Stimulated activated CD4-positive, alpha-beta T cell treated with anti-CD3 and anti-CD28 coated beads, Interleukin-1b, Interleukin-23, amount 100 ng/mL, for 1 hour (primary cell): ENCODE data around the gene F12.
"Not testable (repeated sequence)": the region's sequence is repeated elsewhere in the genome, so short reads cannot be mapped to it uniquely, and the experiment has no call there.

Source experiments
- DNase-seq, 2 donors: peaks; one replicate each; pipeline ENCODE4 v3.0.0-alpha.2; 2020; ENCODE audit warnings: low read depth in 2 of 2

F12 gene

GRCh38 chr5:177388521-177389052, 20.8 kb downstream of the F12 start:
- no peak for DNase-seq

GRCh38 chr5:177387405-177387804, 22.0 kb downstream of the F12 start:
- no peak for DNase-seq

DNA sequence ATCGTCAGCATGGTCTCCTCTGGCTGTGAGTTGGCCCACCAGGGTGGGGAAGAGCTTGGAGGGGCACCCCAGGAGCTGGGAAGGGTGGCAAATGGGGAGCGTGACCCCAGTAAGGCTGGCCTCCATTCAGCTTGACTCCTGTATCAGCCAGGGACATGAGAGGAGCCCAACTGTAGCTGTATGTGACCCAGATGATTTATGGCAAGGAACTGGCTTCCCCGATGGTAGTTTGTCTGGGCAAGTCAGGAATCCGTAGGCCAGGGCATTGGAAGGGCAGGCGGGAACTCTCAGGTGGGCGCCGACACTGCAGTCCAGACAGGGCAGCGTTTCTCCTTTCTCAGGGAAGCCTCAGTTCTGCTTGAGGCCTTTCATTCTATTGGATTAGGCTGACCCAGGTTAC, 22.8 kb downstream of the F12 start:
- DNase-seq = no peak

DNA sequence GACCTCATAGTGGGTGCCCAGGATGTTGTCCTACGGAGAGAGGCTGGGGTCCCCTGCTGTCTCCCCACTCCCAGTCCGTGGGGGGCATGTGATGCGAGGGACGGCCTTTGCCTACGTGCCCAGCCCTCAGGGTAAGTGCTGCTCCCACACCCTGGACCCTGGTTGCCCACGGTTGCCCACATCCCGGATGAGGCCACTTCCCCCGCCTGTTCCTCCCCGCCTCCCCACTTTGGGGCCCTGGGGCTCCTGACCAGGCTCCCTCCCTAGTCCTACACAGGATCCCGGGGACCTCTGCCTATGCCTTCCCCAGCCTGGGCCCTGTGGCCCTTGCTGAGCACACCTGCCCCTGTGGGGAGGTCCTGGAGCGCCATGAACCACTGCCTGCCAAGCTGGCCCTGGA, 23.6 kb downstream of the F12 start:
- DNase-seq = no peak

GRCh38 chr5:177384134-177384533, 25.2 kb downstream of the F12 start, which contains the start of gene SLC34A1:
Gene SLC34A1 (plus strand): TSS chr5:177384434. CDS start chr5:177385742, 1,308 bp downstream.
- DNase-seq = no peak

DNA sequence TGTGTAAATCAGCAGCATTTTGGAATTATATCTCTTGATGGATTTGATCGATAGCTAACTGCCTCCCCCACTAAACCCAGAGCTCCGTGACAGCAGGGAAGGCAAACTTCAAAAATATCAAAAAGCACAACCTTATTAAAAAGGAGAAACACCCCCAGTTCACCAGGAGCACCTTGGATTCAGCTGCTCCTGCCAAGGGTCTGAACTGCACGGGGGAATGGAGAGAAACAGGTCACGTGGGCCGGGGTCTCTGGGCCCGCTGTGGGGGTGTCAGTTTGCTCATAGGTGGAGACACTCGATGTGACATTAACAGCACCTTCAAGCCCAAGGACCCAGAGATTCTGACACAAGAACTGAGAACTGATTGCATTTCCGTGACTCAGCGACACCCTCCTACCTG, 26.2 kb downstream of the F12 start:
- no peak for DNase-seq

- no peak for DNase-seq
Measured at GRCh38 chr5:177382423-177383029, 26.8 kb downstream of the F12 start.

GRCh38 chr5:177380805-177381126, 28.6 kb downstream of the F12 start:
- DNase-seq = no peak

GRCh38 chr5:177378884-177379883, 30.2 kb downstream of the F12 start:
- DNase-seq = no peak

- no peak for DNase-seq
Measured at GRCh38 chr5:177377851-177378776, 31.2 kb downstream of the F12 start.

GRCh38 chr5:177376107-177376506, 33.3 kb downstream of the F12 start:
- DNase-seq = no peak

GRCh38 chr5:177375516-177375915, 33.8 kb downstream of the F12 start:
- not testable (repeated sequence) for DNase-seq

GRCh38 chr5:177374211-177374610, 35.2 kb downstream of the F12 start:
- no peak for DNase-seq

GRCh38 chr5:177373806-177374205, 35.6 kb downstream of the F12 start:
- DNase-seq = no peak

DNA sequence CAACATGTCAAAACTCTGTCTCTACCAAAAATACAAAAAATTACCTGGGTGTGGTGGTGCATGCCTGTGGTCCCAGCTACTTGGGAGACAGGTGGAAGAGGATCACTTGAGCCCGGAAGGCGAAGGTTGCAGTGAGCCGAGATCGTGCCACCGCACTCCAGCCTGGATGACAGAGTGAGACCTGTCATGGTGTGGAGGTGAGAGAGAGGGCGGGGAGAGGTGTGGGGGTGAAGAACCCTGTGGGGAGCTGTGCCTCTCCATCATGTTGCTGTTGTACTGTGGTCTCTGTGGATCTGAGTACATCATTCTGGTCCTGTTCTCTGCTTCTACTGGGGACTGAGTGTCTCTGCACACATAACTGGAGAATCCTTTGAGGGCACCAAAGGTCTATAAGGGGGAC, 36.5 kb downstream of the F12 start:
- no peak for DNase-seq

GRCh38 chr5:177372034-177372896, 37.1 kb downstream of the F12 start:
- no peak for DNase-seq

DNA sequence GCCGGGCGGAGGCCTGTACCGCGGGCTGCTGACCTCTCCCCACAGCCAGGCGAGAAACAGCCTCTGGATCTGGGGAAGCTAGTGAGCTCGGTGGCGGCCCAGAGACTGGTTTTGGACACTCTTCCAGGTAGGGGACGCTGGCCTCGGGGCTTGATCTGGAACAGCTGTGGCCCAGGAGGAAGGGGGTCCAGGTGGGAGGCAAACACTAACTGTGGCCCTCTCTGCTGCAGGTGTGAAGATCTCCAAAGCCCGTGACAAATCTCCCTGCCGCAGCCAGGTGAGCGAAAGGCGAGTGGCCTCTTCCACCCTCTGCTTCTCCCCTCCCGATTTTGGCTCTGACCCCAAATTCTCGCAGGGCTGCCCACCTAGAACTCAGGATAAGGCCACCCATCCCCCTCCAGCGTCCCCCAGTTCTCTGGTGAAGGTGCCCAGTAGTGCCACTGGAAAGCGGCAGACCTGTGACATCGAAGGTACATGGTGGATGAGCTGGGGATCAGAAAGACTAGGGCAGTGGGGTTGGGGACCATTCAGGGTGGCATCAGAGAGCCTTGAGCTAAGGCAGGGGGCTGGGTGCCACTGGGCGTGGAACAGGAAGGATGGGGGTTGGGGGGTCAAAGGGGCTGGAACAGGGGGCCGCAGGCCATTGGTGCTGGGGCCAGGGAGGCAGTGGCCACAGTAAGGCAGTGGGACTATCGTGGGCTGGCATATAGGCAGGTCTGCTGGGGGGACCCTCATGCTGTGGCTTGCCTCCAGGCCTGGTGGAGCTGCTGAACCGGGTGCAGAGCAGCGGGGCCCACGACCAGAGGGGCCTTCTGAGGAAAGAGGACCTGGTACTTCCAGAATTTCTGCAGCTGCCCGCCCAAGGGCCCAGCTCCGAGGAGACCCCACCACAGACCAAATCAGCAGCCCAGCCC, 38.0 kb downstream of the F12 start:
- no peak for DNase-seq

DNA sequence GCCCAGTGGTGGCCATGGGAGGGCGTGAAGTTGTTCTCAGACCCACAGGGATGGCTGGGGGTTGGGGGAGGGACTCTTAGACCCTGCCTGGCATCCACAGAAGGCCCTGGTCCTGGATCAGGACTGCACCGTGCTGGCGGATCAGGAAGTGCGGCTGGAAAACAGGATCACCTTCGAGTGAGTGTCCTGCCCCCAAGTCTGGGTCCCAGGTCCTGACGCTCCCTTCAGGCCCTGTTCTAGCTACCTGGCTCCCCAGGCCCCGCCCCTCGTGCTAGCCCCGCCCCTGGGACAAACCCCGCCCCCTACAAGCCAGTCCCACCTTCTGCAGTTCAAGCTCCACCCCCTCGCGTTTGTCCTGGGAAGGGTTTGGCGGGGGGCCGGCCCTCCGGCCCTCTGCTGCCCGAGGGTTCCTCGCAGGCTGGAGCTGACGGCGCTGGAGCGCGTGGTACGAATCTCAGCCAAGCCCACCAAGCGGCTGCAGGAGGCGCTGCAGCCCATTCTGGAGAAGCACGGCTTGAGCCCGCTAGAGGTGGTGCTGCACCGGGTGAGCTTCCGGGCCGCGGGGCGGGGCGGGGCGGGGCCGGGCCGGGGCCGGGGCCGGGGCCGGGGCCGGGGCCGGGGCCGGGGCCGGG, 38.8 kb downstream of the F12 start:
- peak in 1 of 2 donors; percentile 46 for DNase-seq
